ENCODE measurements around the gene RPTOR.
"Not testable (repeated sequence)": the region's sequence is repeated elsewhere in the genome, so short reads cannot be mapped to it uniquely, and the experiment has no call there.

The RPTOR gene

GRCh38 chr17:80513201-80513600, 31.4 kb upstream of the RPTOR start:
- DNase-seq = no peak

DNA sequence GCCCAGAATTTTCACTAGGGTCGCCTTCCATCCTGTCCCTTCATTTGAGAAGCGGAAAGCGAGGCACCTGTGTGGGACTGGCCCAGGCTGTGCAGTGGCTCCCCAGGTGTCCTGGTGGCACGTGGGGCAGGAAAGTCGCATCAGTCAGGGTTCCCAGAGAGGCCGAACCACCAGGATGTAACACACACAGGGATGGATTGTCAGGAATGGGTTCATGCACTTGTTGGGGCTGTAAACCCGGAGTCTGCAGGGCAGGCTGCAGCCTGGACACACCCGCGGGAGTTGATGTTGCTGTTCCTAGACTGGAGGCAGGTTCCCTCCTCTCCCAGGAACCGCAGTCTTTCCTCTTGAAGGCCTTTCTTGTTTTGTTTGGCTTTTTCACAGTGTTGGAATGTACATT, 30.7 kb upstream of the RPTOR start:
- no peak for DNase-seq

DNA sequence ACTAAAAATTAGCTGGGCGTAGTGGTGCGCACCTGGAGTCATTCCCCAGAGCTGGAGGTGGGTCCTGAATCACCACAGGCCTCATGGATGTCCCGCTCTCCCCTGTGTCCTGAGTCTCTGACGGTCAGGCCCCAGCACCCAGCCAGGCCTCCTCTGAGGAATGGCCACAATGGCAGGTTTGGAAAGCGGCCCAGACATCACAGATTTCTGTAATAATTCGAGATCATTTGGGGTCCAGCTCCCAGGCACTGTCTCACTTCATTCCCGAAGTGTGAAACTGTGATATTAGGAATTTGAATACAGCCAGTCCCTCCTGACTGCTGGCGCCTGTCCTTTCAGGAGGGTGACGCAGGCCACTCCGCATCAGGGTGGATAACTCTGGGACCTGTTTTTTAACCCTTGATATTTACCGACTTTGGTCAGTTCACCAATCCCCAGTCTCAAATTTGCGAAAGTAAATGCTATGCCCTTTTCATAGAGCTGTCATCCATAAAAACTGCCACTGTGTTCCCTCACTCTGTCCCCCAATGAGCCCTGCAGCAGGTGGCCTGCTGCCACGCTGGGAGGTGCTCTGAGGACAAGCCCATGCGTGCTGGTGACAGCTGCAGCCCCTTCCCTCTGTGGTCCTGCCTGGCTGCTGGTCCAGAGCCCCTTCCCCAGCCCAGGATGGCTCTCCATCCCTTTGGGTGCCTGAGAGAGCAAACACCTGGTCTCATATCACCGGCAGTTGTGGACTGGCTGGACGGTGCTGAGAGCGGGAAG, 28.3 kb upstream of the RPTOR start:
- no peak for DNase-seq

- no peak for DNase-seq
Measured at GRCh38 chr17:80517641-80518040, 27.0 kb upstream of the RPTOR start.

DNA sequence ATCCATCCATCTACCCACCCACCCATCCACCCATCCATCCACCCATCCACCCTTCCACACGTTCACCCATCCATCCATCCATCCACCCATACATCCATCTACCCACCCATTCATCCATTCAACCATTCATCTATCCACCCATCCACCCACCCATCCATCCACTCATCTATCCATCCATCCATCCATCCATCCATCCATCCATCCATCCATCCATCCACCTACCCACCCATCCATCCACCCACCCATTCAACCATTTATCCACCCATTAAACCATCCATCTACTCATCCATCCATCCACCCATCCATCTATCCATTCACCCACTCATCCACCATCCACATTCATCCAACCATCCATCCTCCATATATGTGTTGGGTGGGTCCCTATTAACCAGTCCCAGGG, 26.2 kb upstream of the RPTOR start:
- DNase-seq = no peak

- no peak for DNase-seq
Measured at GRCh38 chr17:80519091-80519781, 25.4 kb upstream of the RPTOR start.

- no peak for DNase-seq
Measured at GRCh38 chr17:80520810-80521455, 23.7 kb upstream of the RPTOR start.

DNA sequence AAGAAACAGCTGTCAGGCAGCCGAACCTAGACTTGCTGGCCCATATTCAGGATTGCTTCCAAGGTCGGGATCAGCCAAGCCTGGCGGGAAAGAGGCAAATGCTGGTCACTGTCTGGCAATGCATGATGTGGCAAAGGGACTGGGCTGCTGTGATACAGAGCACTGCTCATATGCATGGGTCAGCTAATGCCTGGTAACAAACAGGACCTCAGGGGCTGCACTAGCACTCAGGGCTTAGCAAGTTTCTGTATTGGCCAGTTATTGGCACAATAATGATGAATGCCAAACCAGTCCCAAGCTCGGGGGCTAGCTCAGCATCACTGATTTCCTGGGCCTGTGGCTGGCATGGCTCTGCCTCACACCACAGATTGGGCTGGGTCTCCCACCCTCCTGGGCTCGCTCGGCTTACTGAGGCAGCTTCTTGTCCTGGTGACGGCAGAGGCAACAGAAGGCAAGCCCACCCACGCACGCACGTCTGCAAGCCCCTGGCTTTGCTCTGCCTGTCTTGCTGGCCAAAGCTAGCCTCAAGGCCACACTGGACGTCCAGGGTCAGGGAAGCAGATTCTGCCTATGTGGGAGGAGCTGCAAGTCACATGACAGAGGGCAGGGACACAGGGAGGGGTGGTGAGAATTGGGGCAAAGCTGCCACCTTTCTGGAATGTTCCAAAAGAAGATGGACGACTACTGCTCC, 21.4 kb upstream of the RPTOR start:
- DNase-seq = no peak

- no peak for DNase-seq
Measured at GRCh38 chr17:80523956-80524712, 20.5 kb upstream of the RPTOR start.

DNA sequence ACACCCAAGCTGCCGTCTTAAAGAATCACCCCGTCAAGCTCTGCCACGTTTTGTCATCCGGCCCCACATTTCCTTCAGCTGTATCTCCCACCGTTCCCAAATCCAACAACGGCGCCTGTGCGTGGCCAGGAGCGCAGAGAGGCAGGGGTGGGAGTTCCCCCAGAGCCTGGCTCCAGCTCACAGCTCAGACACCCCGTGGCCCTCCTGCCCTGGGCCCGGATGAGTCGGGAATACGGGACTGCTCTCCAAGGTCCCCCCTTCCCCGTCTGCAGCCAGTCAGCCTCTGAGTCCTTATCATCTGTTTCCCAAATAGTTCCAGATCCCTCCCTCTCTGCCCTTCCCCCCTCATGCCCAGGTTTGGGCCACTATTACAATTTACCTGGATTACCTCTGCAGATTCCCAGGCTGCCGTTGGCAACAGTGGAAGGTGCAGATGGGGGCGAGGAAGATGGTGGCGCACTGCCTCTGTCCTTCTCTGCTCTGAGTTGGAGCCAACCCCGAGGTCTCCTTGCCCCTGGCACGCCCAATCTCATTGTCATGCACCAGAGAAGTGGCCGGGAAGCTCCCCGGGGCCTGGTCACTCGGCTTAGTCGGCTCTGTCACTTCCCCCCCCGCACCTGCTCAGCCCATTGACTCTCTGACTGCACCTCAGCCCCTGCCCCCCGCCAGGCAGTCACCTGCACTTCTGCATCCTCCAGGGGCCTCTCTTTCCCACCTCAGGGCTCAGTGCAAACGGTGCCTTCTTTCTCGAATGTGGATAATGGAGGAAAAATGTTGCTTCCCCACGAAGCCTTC, 18.3 kb upstream of the RPTOR start:
- no peak for DNase-seq

- DNase-seq = no peak
Measured at GRCh38 chr17:80527016-80527645, 17.5 kb upstream of the RPTOR start.

GRCh38 chr17:80528536-80528935, 16.1 kb upstream of the RPTOR start:
- DNase-seq = no peak

GRCh38 chr17:80529104-80529903, 15.3 kb upstream of the RPTOR start:
- no peak for DNase-seq

GRCh38 chr17:80529904-80530292, 14.7 kb upstream of the RPTOR start:
- no peak for DNase-seq

GRCh38 chr17:80531400-80531799, 13.2 kb upstream of the RPTOR start:
- DNase-seq = no peak

- DNase-seq = not testable (repeated sequence)
Measured at GRCh38 chr17:80537386-80537785, 7.3 kb upstream of the RPTOR start.

GRCh38 chr17:80538484-80538883, 6.2 kb upstream of the RPTOR start:
- no peak for DNase-seq

GRCh38 chr17:80539022-80539641, 5.5 kb upstream of the RPTOR start:
- peak in 1 of 5 experiments; percentile 27 for DNase-seq

DNA sequence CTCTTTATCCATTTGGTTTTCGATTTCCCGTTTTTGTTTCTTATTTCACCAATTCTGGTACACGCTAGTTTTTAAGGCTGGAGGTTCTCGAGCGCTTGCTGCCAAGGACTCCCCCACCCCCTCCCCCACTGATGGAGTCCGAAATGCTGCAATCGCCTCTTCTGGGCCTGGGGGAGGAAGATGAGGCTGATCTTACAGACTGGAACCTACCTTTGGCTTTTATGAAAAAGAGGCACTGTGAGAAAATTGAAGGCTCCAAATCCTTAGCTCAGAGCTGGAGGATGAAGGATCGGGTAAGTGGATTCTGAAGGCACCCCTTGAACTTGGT, 825 bp downstream of the RPTOR start:
- no peak for DNase-seq

GRCh38 chr17:80546267-80546666, 1.6 kb downstream of the RPTOR start:
- no peak for DNase-seq
